ENCODE measurements around the gene PITPNM3. TPM values are rescaled to one million over a fixed set of nuclear protein-coding genes. Genes with fewer than 3 reads are reported as not detected.

PITPNM3 gene
- total RNA-seq, 1 experiment from 2014 or later: 0.84 TPM

GRCh38 chr17:6450926-6451832 lies 105.2 kb downstream of the PITPNM3 start:
- DNase-seq (ENCODE audit: extremely low read depth, low read depth): no peak

DNA sequence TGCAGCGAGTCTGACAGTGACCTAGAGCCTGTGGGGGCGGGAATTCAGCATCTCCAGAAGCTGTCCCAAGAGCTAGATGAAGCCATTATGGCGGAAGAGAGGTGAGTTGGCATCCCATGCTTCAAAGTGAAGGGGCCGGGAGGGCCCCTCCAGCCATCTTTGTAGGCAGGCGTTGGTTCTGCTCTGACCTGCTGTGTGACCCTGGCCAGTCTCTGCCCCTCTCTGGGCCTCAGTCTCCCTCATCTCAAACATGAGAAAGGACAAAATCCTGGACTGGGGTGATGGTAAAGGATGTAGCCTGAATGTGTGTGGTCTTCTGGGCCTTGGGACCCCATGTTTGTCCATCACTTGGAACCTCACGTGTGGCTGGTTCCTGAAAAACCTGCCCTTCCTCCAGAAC lies 107.0 kb downstream of the PITPNM3 start:
- DNase-seq (ENCODE audit: extremely low read depth, low read depth): no peak

- no peak for DNase-seq (ENCODE audit: extremely low read depth, low read depth)
These were observed 107.9 kb downstream of the PITPNM3 start for GRCh38 chr17:6448473-6448872.

GRCh38 chr17:6446516-6447100 lies 109.7 kb downstream of the PITPNM3 start:
- DNase-seq (ENCODE audit: extremely low read depth, low read depth): no peak

DNA sequence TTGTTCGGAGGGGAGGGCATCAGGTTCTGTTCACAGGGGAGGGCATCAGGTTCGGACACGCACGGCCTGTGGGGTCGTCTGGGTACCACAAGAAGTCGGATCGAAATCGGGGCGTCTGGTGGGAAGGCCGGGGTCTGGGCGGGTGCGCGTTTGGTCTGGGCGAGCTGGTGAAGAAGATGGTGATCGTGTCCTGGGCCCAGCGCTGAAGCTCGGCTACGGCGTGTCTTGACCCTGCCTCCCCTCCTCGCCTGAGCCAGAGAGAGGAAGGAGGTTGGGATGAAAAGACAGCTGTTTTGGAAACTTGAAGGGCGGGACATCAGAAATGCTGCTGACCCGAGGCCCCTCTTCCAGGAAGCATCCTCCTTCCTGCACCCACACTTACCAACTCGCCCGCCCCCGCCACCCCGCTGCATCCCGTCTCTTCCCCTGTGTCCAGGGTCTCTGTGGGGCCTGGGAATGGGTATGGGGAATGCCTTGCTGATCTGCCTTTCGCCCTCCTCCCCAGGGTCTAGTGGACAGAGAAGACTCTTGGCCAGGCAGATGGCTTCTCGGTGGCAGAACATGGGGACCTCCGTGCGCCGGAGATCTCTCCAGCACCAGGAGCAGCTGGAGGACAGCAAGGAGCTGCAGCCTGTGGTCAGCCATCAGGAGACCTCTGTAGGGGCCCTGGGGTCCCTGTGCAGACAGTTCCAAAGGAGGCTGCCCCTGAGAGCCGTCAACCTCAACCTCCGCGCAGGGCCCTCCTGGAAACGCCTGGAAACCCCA lies 111.6 kb downstream of the PITPNM3 start:
- DNase-seq (ENCODE audit: extremely low read depth, low read depth): no peak

DNA sequence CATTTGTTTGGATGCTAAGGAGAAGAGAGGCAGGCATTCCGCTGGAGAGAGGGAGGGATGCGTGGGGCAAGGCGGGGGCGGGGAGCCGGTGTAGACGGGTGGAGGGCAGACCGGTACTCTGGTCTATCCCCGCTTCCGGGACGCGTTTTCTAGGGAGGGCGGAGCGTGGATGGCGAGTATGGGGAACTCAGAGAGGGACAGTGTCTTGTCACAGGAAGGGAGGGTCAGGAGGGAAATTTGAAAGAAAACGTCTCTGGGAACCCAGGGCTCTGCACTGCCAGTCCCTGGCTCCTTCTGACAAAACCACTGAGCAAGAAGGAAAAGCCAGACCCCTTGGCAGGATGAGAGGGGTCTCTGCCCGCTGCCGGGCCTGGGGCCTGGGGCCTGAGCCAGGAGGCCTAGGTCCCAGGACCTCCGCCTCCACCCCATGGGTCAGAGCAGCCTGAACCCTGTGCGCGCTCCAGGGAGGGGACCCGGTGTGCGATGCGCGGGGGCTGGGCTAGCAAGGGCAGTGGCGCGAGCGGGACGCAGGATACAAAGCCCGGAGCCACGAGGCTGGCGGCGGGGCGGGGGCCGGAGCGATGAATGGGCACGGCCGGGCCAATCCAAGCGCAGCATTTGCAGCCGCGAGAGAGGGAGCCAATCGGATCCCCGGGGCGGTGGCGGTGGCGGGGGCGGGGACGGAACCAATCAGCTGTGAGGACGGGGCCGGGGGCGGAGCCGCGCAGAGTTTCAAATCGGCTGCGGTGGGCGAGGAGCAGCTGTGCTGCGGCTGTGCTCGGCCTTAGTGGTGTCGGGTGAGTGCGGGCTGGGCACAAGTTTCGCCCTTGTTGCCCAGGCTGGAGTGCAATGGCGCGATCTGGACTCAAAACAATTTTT lies 112.4 kb downstream of the PITPNM3 start, which contains the start of gene PIMREG:
Gene PIMREG (plus strand): TSS at position 764 of the 879 bp plus-strand sequence. CDS start 656 bp downstream, outside the sequence.
- DNase-seq (ENCODE audit: extremely low read depth, low read depth): peak; percentile 94

- DNase-seq (ENCODE audit: extremely low read depth, low read depth): no peak
These were observed 113.6 kb downstream of the PITPNM3 start for GRCh38 chr17:6442775-6443174.

DNA sequence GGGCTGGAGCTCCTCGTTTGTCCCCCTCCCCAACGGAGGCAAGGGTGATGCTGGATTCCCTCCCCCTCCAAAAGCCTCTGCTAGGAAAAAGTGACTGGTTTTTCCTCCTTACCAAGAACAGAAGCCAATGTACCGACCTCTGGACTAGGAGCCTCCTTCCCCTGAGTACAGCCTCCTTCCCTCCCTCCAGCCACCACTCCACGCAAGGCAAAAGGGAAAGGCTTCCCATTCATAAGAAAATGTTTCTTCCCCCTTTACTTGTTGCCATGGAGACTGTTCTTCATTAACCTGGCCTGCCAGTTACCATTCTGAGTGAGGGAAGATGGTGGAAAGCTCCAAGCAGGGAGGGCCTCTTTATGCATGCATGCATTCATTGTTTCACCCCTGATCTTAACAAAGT lies 116.4 kb downstream of the PITPNM3 start:
- no peak for DNase-seq (ENCODE audit: extremely low read depth, low read depth)

DNA sequence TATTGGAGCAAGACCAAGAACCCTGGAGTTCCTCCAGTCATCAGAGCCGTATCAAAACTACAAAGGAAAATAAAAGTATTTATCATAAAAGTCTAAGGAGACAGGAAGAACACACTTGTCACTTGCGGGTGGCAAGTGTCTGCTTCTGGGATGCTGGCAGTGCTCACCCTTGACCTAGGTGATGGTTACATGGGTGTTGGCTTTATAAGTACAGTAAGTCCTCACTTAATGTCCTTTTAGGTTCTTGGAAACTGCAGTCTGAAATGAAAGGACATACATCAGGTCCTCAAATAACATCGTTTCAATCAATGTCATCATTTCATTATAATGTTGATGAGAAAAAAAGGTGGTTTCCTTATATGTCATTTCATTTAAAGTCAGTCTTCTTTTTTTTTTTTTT lies 118.4 kb downstream of the PITPNM3 start:
- DNase-seq (ENCODE audit: extremely low read depth, low read depth): no peak

GRCh38 chr17:6437466-6437865 lies 118.9 kb downstream of the PITPNM3 start:
- no peak for DNase-seq (ENCODE audit: extremely low read depth, low read depth)

GRCh38 chr17:6435968-6436367 lies 120.4 kb downstream of the PITPNM3 start:
- DNase-seq (ENCODE audit: extremely low read depth, low read depth): peak; percentile 62

- DNase-seq (ENCODE audit: extremely low read depth, low read depth): no peak
These were observed 121.3 kb downstream of the PITPNM3 start, which contains the start of gene AIPL1 for GRCh38 chr17:6435051-6435450. AIPL1 (minus strand) TSS chr17:6435121; CDS start chr17:6435104, 17 bp downstream.

DNA sequence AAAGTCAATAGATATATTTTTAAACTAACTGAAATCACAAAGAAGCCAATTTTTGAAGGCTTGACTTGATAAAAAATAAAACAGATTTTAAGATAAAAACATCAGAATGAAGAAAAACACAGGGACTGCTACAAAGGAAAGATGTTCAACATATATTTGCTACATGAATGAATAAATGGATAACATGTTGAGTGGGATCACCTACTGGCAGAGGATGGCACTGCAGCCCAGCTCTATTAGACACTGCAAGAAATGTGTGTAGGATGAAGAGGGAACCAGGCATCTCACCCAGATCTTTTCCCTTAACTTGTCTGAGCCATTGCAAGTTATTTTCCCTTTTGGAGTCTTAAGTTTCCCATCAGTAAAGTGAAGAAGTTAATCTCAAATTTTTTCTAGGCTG lies 125.6 kb downstream of the PITPNM3 start:
- DNase-seq (ENCODE audit: extremely low read depth, low read depth): no peak

- DNase-seq (ENCODE audit: extremely low read depth, low read depth): no peak
These were observed 127.1 kb downstream of the PITPNM3 start for GRCh38 chr17:6429266-6429665.

- no peak for DNase-seq (ENCODE audit: extremely low read depth, low read depth)
These were observed 128.0 kb downstream of the PITPNM3 start for GRCh38 chr17:6428207-6428965.

- DNase-seq (ENCODE audit: extremely low read depth, low read depth): no peak
These were observed 129.0 kb downstream of the PITPNM3 start for GRCh38 chr17:6427279-6427781.

DNA sequence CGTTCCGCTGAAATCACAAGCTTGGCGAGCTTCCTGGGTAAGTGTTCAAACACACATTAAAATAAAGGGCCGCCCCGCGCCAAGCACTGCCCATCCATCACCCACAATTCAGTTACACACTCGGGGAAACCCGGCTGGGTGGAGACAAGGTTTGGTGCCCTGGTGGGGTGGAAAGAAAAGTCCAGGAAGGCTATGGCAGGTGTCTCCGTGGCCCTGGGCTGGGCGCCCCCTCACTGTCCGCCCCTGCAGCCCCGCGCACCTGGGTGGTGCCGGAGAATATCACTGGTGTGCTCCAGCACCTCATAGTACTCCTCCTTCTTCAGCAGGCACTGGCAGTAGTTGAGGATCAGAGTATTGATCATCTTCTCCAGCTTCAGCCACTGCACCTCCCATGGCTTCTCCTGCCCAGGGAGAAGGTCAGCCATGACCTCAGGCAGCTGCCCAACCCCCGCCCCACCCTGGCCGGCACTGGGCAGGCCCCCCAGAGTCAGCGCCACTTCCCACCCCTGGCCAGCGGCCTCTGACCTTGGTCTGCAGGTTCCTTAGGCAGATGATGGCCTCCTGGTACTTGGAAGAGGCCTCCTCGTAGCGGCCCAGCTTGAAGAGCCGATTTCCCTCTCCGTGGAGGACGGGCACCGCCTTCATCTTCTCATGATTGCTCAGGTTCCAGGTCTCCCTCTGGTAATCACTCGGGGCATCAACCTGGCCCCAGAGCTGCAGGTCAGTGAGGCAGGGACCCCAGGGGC lies 129.8 kb downstream of the PITPNM3 start:
- no peak for DNase-seq (ENCODE audit: extremely low read depth, low read depth)

DNA sequence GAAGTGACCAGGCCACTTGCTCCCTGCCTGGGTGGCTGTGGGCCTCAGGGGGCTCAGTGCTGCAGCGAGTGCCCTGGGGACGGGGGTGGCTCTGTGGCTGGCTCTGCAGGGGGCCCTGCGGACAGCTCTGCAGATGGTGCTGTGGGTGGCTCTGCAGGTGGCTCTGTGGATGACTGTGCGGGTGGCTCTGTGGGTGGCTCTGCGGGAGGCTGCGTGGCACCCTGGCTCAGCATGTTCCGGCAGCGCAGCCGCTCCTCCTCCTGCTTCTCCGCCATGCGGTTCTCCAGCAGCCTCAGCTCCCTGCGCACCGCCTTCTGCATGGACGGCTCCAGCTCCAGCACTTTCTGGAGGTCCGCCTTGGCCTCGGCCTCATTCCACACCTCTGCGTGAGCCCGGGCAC lies 130.9 kb downstream of the PITPNM3 start:
- no peak for DNase-seq (ENCODE audit: extremely low read depth, low read depth)

All from NCI-H460 (cell line).